Kidney (tissue), 14 donors: Measurements from ENCODE around the gene KIF21B. TPM values are rescaled to one million over a fixed set of nuclear protein-coding genes. Genes with fewer than 3 reads are reported as not detected.

ENCODE experiments used
- DNase-seq, 5 donors: peaks; one replicate each; pipeline ENCODE4 v3.0.0-alpha.2; 2013 to 2020
- FAIRE-seq: peaks from 2 replicates; lab custom pipeline; 2012; peaks lifted over from hg19 to GRCh38; lab: Jason Lieb, UNC
- H3K27ac ChIP-seq, 2 donors: one replicate each; pipeline ENCODE4 v1.7.0; 2013; ENCODE audit warnings: low read depth in 2 of 2, low read length in 2 of 2, inconsistent platforms in 1 of 2
- H3K27me3 ChIP-seq: one replicate; pipeline ENCODE4 v1.7.1; 2013; ENCODE audit warnings: low read length, inconsistent platforms; ENCODE audit not compliant: control insufficient read depth, insufficient read depth
- H3K36me3 ChIP-seq, 3 donors: one replicate each; pipeline versions ENCODE4 v1.7.0 to v1.7.1; 2013; ENCODE audit warnings: low read length in 3 of 3, control low read depth in 1 of 3, inconsistent platforms in 1 of 3; ENCODE audit not compliant: insufficient read depth in 3 of 3, control insufficient read depth in 2 of 3
- H3K4me1 ChIP-seq, 3 donors: one replicate each; pipeline versions ENCODE4 v1.7.0 to v1.7.1; 2013; ENCODE audit warnings: low read length in 3 of 3, inconsistent platforms in 1 of 3, low read depth in 1 of 3; ENCODE audit not compliant: control insufficient read depth in 2 of 3, insufficient read depth in 2 of 3
- H3K4me3 ChIP-seq, 3 donors: one replicate each; pipeline versions ENCODE4 v1.7.0 to v1.8.1; 2013; ENCODE audit warnings: low read length in 3 of 3, control low read depth in 1 of 3, inconsistent platforms in 1 of 3
- H3K9ac ChIP-seq, 3 donors: one replicate each; pipeline versions ENCODE4 v1.7.0 to v1.7.1; 2013; ENCODE audit warnings: low read length in 3 of 3, control low read depth in 1 of 3, inconsistent platforms in 1 of 3
- H3K9me3 ChIP-seq, 3 donors: one replicate each; pipeline versions ENCODE4 v1.7.0 to v1.7.1; 2013; ENCODE audit warnings: low read length in 3 of 3, control low read depth in 1 of 3, inconsistent platforms in 1 of 3; ENCODE audit not compliant: control insufficient read depth in 2 of 3, insufficient read depth in 1 of 3
- intact Hi-C: fragments of 100-400 bp; cut with DNase I; formaldehyde crosslinking; loops from one replicate; pipeline ENCODE4 v1.11.1; 2022
- polyA plus RNA-seq: library from polyadenylated mRNA; stranded (reverse); fragments of 350-450 nt; fragmentation: Illumina TruSeq; extraction: RNeasy Lipid Tissue Mini Kit (QIAGEN cat#74804); gene quantifications from one replicate; pipeline ENCODE4 v1.2.3, GENCODE V29; 2014; ENCODE audit warnings: low read depth, low replicate concordance; ENCODE audit not compliant: insufficient read depth
- total RNA-seq: library from RNA; stranded (reverse); fragmentation: NEBNext Ultra II Directional; extraction: Animal tissue kit (Norgen Biotek cat#: 25700); gene quantifications from one replicate; pipeline ENCODE4 v1.2.1, GENCODE V29; 2021
- TF ChIP-seq, protein P1 (sequence below): IDR thresholded peaks from 3 replicates; pipeline ENCODE4 v1.5.1; 2012; ENCODE audit warnings: mild to moderate bottlenecking, moderate library complexity, borderline replicate concordance; ENCODE audit not compliant: insufficient read depth; ENCODE audit errors: extremely low read depth
- donor health status: control.
- donor health status: control.
- donor health status: control.
- donor health status: control.
- donor health status: control.
- donor health status: DM: yes; HTN: yes; CAD: no.
- donor health status: Normal renal cell carcinoma (clear cell type).

The KIF21B gene
- total and polyA plus RNA-seq, 2 donors from 2014 or later = 0.19 to 5.6 TPM

DNA sequence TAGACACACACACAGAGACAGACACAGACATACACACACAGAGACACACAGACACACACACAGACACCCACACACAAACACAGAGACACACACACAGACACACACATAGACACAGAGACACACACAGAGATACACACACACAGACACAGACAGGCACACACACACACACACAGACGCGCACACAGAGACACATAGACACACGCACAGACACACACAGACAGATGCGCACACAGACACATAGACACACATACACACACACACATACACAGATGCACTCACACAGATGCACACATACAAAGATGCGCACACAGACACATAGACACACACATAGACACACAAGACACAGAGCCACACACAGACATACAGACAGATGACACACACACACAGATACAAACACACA is 16.0 kb downstream of the KIF21B start:
- FAIRE-seq = no peak
- Histone ChIP-seq H3K9me3 (peaks cover 0 to 1% (median 0%) of the 10 kb centered on the region in 3 donors), H3K27me3 (peaks cover 2% of the 10 kb centered on the region), H3K4me3 (peak overlapping the region in 1 of 3 donors; percentile 11), H3K36me3 (no peaks in the 10 kb centered on the region), H3K4me1 (no peaks in the 10 kb centered on the region), H3K9ac (no peak overlapping the region), H3K27ac (no peak overlapping the region)
- no peak for DNase-seq
- TF ChIP-seq, protein P1, sequence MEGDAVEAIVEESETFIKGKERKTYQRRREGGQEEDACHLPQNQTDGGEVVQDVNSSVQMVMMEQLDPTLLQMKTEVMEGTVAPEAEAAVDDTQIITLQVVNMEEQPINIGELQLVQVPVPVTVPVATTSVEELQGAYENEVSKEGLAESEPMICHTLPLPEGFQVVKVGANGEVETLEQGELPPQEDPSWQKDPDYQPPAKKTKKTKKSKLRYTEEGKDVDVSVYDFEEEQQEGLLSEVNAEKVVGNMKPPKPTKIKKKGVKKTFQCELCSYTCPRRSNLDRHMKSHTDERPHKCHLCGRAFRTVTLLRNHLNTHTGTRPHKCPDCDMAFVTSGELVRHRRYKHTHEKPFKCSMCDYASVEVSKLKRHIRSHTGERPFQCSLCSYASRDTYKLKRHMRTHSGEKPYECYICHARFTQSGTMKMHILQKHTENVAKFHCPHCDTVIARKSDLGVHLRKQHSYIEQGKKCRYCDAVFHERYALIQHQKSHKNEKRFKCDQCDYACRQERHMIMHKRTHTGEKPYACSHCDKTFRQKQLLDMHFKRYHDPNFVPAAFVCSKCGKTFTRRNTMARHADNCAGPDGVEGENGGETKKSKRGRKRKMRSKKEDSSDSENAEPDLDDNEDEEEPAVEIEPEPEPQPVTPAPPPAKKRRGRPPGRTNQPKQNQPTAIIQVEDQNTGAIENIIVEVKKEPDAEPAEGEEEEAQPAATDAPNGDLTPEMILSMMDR = no peak
- intact Hi-C loops = no loop called here

DNA sequence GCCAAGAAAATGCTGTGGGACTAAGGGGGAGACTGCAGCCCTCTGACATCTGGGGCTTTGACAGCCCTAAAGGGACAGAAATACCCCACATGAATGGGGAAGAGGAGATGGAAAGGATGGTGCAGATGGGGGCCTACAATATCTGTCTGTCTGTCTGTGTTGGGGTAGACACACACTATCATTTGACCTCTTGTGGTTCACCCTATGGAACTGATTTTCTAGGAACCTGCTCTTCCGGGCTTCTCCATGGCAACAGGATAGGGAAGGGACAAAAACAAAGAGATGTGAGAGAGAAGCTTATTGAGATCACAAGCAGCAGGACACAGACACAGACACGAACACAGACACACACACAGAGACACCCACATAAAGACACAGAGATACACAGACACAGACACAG is 17.1 kb downstream of the KIF21B start:
- Histone ChIP-seq H3K4me1 (no peaks in the 10 kb centered on the region), H3K4me3 (no peak overlapping the region), H3K36me3 (no peaks in the 10 kb centered on the region), H3K27me3 (peaks cover 2% of the 10 kb centered on the region), H3K27ac (no peak overlapping the region), H3K9ac (no peak overlapping the region), H3K9me3 (peaks cover 0 to 1% (median 0%) of the 10 kb centered on the region in 3 donors)
- TF ChIP-seq, protein P1 = no peak
- FAIRE-seq (no peak), DNase-seq (no peak)
- intact Hi-C loops = no loop called here

DNA sequence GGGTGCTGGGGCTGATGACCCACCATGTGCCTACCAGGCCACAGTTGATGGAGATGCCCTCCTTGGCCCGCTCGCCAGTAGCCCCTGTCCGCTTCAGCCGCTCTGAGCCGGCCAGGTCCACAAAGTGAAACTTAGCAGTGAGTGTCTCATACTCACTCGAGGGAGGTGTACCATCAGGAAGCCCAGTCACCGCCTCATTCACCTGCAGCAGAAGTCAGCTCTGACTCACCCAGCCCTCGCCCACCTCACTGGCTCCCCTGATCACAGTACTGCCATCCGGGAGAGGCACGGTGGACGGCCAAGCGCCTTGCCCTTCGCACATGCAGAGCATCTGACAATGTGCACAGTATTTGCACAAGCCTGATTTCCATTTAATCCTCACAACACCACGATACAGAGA is 18.8 kb downstream of the KIF21B start:
- FAIRE-seq = no peak
- intact Hi-C loops = no loop called here

More for the DNA sequence above, 18.8 kb downstream of the KIF21B start:
- Histone ChIP-seq H3K9ac (no peak overlapping the region), H3K27me3 (peaks cover 2% of the 10 kb centered on the region), H3K27ac (no peak overlapping the region), H3K4me1 (no peaks in the 10 kb centered on the region), H3K9me3 (peaks cover 0 to 1% (median 0%) of the 10 kb centered on the region in 3 donors), H3K36me3 (no peaks in the 10 kb centered on the region), H3K4me3 (no peak overlapping the region)
- peak in 1 of 5 donors; percentile 45 for DNase-seq
- TF ChIP-seq, protein P1 = no peak
